ENCODE data around the gene MED27.

The MED27 gene, protein sequence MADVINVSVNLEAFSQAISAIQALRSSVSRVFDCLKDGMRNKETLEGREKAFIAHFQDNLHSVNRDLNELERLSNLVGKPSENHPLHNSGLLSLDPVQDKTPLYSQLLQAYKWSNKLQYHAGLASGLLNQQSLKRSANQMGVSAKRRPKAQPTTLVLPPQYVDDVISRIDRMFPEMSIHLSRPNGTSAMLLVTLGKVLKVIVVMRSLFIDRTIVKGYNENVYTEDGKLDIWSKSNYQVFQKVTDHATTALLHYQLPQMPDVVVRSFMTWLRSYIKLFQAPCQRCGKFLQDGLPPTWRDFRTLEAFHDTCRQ

DNA sequence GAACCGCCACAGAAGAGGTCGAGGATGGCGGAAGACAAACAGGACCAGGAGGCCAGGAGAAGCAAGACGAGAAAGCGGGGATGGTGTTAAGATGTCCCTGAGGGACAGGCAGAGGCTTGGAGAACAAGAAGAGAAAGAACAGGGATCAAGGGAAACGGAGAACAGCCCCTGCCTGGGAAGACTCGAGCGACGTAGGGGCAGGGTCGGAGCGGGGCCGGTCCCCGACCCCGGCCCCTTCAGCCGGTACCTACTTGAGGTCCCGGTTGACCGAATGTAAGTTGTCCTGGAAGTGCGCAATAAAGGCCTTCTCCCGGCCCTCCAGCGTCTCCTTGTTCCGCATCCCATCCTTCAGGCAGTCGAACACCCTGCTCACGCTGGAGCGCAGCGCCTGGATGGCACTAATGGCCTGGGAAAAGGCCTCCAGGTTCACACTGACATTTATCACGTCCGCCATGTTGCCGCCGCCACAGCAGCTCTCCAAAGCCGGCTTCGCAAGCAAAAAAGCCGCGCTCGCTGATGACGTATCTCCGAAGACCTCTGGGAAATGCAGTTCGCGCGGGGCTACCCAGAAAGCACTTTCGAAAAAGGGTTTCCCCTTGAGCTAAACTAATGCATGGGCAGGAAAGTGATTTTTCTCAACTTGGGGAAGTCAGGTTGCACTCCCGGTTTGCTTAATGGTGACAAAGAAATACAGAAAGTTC is at the start of gene MED27:
TSS of gene MED27 (minus strand) at position 477 of the 701 bp plus-strand sequence. CDS start at position 454, 23 bp downstream.
- DNase-seq (ENCODE audit: low spot score): peak; percentile 98

GRCh38 chr9:132127888-132128534 is 48.3 kb upstream of the MED27 start:
- no peak for DNase-seq (ENCODE audit: low spot score)

- DNase-seq (ENCODE audit: low spot score): no peak
Observed at GRCh38 chr9:132126680-132127236, 47.1 kb upstream of the MED27 start.

DNA sequence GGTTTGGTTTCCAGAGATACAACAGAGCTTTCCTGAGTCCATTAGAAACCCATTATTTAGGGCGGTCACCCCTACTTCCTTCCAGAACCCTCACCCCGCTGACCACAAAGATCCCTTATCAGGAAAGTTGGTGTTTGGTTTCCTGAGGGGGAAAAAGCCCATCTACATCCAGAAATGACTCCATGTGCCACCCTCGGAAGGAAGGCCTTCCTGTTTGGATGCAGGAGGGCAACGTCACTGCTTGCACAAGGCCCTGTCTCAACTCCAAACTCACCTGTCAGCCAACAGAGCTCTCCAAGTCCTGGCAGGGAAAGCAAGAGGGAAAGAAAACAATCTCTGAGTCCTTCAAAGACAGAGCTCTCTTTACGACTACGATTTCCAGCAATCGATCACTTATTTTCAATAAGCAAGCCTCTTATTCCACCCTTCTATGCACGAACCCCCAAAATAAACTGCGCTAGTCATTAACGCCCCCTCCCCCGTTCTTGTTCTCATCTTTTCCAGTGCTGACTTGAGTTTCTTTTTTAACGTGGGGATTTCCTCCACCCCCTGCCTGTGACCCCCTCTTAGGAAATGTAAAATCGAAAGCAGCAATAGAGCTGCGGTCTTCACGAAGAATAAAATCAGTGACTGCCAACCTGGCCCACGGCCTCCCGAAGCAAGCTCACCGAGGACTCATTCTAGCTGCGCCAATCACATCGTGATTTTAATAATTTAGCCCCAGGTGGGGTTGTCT is 46.4 kb upstream of the MED27 start:
- DNase-seq (ENCODE audit: low spot score): no peak

- no peak for DNase-seq (ENCODE audit: low spot score)
Observed at GRCh38 chr9:132125361-132125760, 45.7 kb upstream of the MED27 start.

- no peak for DNase-seq (ENCODE audit: low spot score)
Observed at GRCh38 chr9:132124800-132125199, 45.1 kb upstream of the MED27 start.

- DNase-seq (ENCODE audit: low spot score): no peak
Observed at GRCh38 chr9:132121021-132121420, 41.4 kb upstream of the MED27 start.

- no peak for DNase-seq (ENCODE audit: low spot score)
Observed at GRCh38 chr9:132117694-132118093, 38.0 kb upstream of the MED27 start.

DNA sequence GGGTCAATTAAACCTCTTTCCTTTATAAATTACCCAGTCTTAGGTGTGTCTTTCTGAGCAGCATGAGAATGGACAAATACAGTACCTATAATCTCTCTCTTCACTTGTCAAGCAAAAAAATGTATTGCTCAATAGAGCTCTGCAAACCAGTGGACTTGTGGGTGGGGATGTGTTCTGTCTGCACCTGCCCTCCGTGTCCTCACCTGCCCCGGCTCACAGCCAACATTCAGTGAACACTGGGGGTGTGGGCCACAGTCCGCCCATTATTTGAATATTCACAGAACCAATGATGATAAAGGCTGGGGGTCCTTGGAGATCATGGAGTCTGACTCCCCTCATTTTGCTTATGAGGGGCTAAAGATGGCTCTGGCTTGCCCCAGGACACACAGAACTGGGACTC is 36.9 kb upstream of the MED27 start:
- no peak for DNase-seq (ENCODE audit: low spot score)

DNA sequence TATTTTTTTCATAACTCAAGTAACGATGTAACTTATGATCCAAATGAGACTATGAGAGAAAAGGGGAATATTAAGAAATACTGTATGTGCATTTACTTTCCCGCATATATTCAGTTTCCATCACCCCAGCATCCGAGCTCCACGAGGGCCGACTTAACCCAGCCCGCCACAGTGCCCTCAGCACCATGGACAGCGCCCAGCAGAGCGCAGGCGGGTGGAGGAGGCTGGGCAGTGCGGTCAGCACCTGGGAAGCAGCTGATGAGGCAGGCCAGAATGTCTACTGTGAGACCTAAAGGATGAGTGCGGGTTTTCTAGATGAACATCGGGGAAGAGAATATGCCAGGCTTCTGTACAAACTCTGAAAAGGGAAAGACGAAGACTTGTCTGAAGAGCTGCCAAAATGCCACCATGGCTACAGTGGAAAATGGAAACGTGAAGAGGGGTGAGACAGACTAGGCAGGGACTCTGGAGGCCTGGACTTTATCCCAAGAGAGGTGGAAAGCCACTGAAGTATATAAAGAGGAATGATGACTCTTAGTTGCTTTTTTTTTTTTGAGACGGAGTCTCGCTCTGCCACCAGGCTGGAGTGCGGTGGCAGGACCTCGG is 34.5 kb upstream of the MED27 start:
- DNase-seq (ENCODE audit: low spot score): peak; percentile 82

DNA sequence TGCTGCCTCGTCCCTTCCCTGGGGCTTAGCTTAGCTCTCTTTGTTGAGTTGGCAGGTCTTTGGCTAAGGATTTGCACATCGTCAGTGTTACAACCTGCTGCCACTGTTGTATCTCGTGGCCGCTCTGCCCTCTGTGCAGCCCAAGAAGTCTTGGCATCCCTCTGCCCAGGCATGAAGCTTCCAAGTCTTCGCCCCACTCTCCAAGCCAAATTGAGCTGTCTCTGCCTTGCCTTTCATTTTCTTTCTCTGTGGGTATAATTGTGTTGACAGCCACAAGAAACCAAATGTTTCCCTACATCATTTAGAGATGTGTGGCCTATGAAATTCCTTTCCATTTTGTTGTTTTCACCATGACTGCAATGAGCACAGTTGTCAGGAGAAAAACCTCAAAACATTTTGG is 29.6 kb upstream of the MED27 start:
- DNase-seq (ENCODE audit: low spot score): no peak

GRCh38 chr9:132108728-132109127 is 29.1 kb upstream of the MED27 start:
- no peak for DNase-seq (ENCODE audit: low spot score)

- DNase-seq (ENCODE audit: low spot score): peak; percentile 40
Observed at GRCh38 chr9:132099741-132100407, 20.2 kb upstream of the MED27 start.

- no peak for DNase-seq (ENCODE audit: low spot score)
Observed at GRCh38 chr9:132099167-132099566, 19.5 kb upstream of the MED27 start.

DNA sequence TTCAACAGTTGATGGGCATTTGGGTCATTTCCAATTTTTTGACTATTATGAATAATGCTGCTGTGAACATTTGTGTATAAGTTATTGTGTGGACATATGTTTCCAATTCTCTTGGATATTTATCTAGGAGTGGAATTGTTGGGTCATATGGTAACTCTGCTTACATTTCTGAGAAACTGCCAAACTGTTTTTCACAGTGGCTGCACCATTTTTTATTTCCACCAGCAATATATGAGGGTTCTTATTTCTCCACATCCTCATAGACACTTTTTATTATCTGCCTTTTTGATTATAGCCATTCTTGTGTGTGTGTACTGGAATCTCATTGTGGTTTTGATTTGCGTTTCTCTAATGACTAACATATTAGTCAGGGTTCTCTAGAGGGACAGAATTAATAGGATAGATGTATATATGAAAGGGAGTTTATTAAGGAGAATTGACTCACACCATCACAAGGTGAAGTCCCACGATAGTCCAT is 14.7 kb upstream of the MED27 start:
- DNase-seq (ENCODE audit: low spot score): peak; percentile 51

- peak; percentile 34 for DNase-seq (ENCODE audit: low spot score)
Observed at GRCh38 chr9:132090771-132091170, 11.1 kb upstream of the MED27 start.

- no peak for DNase-seq (ENCODE audit: low spot score)
Observed at GRCh38 chr9:132087438-132088030, 7.9 kb upstream of the MED27 start.

DNA sequence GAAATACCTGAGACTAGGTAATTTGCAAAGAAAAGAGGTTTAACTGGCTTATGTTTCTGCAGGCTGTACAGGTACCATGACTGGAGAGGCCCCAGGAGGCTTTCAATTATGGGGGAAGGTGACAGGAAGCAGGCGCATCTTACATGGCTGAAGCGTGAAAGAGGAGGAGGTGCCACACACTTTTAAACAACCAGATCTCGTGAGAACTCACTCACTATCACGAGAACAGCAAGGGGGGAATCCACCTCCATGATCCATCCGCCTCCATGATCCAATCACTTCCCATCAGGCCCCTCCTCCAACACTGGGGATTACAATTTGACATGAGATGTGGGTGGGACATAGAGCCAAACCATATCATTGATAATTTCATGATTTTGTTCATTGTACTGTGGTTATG is 2.5 kb upstream of the MED27 start:
- DNase-seq (ENCODE audit: low spot score): no peak

DNA sequence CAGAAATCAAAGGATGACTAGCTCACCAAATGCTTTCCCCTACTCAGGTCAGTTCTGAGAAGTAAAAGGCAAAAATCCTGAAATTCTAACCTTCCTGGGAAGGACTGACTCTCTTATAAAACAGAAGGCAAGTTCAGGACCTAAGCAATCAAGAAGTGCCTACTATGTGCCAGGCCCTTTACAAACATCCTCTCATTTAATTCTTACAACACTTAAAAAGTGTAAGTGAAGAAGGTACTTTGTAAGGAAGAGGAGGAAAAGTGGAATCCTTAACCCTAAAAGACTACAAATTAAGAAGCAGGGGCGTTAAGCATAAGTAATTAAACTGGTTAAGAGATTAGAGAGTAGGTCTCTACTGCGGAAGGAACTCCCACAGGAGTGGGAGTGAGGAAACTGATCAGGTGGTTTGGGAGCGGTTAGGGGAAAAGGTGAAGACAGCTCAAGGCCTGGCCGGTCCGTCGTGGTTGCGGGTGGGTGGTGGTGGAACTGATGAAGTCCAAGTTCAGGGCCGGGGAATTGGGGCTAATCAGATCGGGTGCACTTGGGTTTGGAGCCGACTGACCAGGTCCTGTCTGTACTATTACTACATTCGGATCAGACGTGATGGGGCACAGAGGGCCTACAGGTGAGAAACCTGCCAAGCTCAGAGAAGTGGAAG is 839 bp downstream of the MED27 start:
- DNase-seq (ENCODE audit: low spot score): peak; percentile 39

All from RKO (cell line).